Activated CD8-positive, alpha-beta memory T cell treated with anti-CD3 and anti-CD28 coated beads for 4 hours (primary cell): Measurements from ENCODE around the gene DGKI.

ENCODE experiments used
- DNase-seq, 2 donors: peaks; one replicate each; pipeline ENCODE4 v3.0.0-alpha.2; 2020; ENCODE audit warnings: low read depth in 2 of 2

DGKI gene

GRCh38 chr7:137539111-137539715 lies 307.6 kb downstream of the DGKI start:
- DNase-seq: no peak

- DNase-seq: no peak
These were observed 308.4 kb downstream of the DGKI start for GRCh38 chr7:137538361-137538762.

- DNase-seq: no peak
These were observed 311.2 kb downstream of the DGKI start for GRCh38 chr7:137535579-137535978.

GRCh38 chr7:137531671-137532070 lies 315.1 kb downstream of the DGKI start:
- DNase-seq: no peak

GRCh38 chr7:137527634-137528033 lies 319.1 kb downstream of the DGKI start:
- no peak for DNase-seq

GRCh38 chr7:137523171-137523570 lies 323.6 kb downstream of the DGKI start:
- DNase-seq: no peak

- DNase-seq: no peak
These were observed 325.3 kb downstream of the DGKI start for GRCh38 chr7:137521451-137521850.

- no peak for DNase-seq
These were observed 326.8 kb downstream of the DGKI start for GRCh38 chr7:137519947-137520346.

- DNase-seq: no peak
These were observed 327.5 kb downstream of the DGKI start for GRCh38 chr7:137519181-137519691.

GRCh38 chr7:137513091-137513490 lies 333.7 kb downstream of the DGKI start:
- DNase-seq: no peak

GRCh38 chr7:137507096-137507495 lies 339.7 kb downstream of the DGKI start:
- no peak for DNase-seq

- DNase-seq: no peak
These were observed 340.7 kb downstream of the DGKI start for GRCh38 chr7:137506031-137506430.

- DNase-seq: no peak
These were observed 345.2 kb downstream of the DGKI start for GRCh38 chr7:137501562-137501961.

- no peak for DNase-seq
These were observed 353.9 kb downstream of the DGKI start for GRCh38 chr7:137492889-137493288.

GRCh38 chr7:137489880-137490279 lies 356.9 kb downstream of the DGKI start:
- DNase-seq: no peak

GRCh38 chr7:137488038-137488437 lies 358.7 kb downstream of the DGKI start:
- DNase-seq: no peak

- no peak for DNase-seq
These were observed 361.0 kb downstream of the DGKI start for GRCh38 chr7:137485818-137486217.

GRCh38 chr7:137484326-137484725 lies 362.4 kb downstream of the DGKI start:
- no peak for DNase-seq

GRCh38 chr7:137482466-137482865 lies 364.3 kb downstream of the DGKI start:
- DNase-seq: no peak

- no peak for DNase-seq
These were observed 365.9 kb downstream of the DGKI start for GRCh38 chr7:137480824-137481365.

- DNase-seq: no peak
These were observed 366.4 kb downstream of the DGKI start for GRCh38 chr7:137480401-137480800.

GRCh38 chr7:137476937-137477336 lies 369.8 kb downstream of the DGKI start:
- no peak for DNase-seq

- no peak for DNase-seq
These were observed 370.8 kb downstream of the DGKI start for GRCh38 chr7:137475966-137476365.

GRCh38 chr7:137474540-137475026 lies 372.2 kb downstream of the DGKI start:
- no peak for DNase-seq
